Measurements from ENCODE around the gene IGSF9B.

DNA sequence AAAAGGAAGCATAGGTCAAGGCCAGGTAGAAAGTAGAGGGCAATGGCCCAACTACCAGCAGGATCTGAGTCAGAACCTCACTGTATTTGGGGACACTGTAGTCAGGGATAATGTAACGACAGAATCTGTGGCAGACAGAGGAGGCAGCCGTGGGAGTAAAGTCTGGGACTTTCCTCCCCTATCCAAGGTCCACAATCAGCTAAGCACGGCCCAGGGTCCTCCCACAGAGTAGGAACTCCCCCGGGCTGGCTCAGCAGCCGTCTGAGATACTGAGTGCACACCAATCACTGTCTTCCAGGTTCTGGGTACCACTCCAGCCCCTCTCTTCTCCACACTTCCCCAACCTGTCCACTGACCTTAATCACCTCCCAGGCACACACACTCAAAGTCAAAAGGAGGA lies 3.2 kb downstream of the IGSF9B start:
- no peak for TF ChIP-seq ESRRA (IDR thresholded peaks at IDR 0.05; ENCODE audit: low read length)
- no peak for TF ChIP-seq SMARCA5 (IDR thresholded peaks at IDR 0.05)
